HCT116 (cell line): ENCODE data around the gene BTNL8. TPM values are rescaled to one million over a fixed set of nuclear protein-coding genes. Genes with fewer than 3 reads are reported as not detected.

Source experiments
- ATAC-seq: fragments of 200-7000 bp; cut with Tn5 transposase; 2 replicates; pipeline ENCODE4 v1.9.1; 2020; ENCODE audit warnings: mild to moderate bottlenecking, moderate library complexity
- BruUV-seq: library from RNA; stranded (reverse); fragments of 400-500 nt; replicated peaks from 2 replicates; lab custom pipeline; 2021; lab: Mats Ljungman, UMichigan
- CTCF ChIA-PET: fragments of 300-600 bp; sonication (Branson Sonifier 250); formaldehyde crosslinking; loops from one replicate; lab custom pipeline; 2021; ENCODE audit warnings: antibody characterized with exemption; lab: Charles Lee
- POLR2A ChIA-PET: fragments of 300-600, 350-600 bp; sonication (Branson Sonifier 250); formaldehyde crosslinking; loops from one replicate; lab custom pipeline; 2021; ENCODE audit warnings: antibody characterized with exemption; lab: Charles Lee
- RAD21 ChIA-PET, 2 experiments: fragments of 300-600 bp; sonication (Branson Sonifier 250); formaldehyde crosslinking; loops; one replicate each; lab custom pipeline; 2023; ENCODE audit warnings: low total read pairs in 2 of 2; ENCODE audit not compliant: uncharacterized antibody in 2 of 2, unreplicated experiment in 2 of 2, low non-redundant PET in 1 of 2; lab: Charles Lee
- DNase-seq: peaks from one replicate; pipeline ENCODE4 v3.0.0-alpha.2; 2010; ENCODE audit warnings: low read depth, low spot score
- H2AFZ ChIP-seq: fragments of 200-600 bp; shearing (Covaris generic), sonication (generic); 2 replicates; pipeline ENCODE4 v1.6.1; 2017; ENCODE audit warnings: low read depth, mixed run types, mixed read lengths, antibody characterized with exemption, low read length; ENCODE audit not compliant: poor library complexity, severe bottlenecking
- H3K27ac ChIP-seq: 2 replicates; pipeline ENCODE4 v1.5.1; 2012; ENCODE audit warnings: low read depth, low read length
- H3K27me3 ChIP-seq: fragments of 200-600 bp; sonication (generic); 2 replicates; pipeline ENCODE4 v1.6.1; 2016; ENCODE audit warnings: mixed run types, low read length, mixed read lengths; ENCODE audit not compliant: insufficient read depth
- H3K36me3 ChIP-seq, 2 experiments: fragments of 200-500 bp in 1 of 2; fragments of 200-600 bp in 1 of 2; sonication (Bioruptor generic) in 1 of 2; sonication (generic) in 1 of 2; 2 replicates each; pipeline versions ENCODE4 v1.5.1 to v1.6.1; 2014 to 2016; ENCODE audit warnings: low read length in 2 of 2, inconsistent platforms in 1 of 2, mixed read lengths in 1 of 2, mixed run types in 1 of 2; ENCODE audit not compliant: insufficient read depth in 2 of 2, control insufficient read depth in 1 of 2
- H3K4me1 ChIP-seq, 2 experiments: fragments of 200-600 bp in 1 of 2; sonication (generic) in 1 of 2; 2 replicates each; pipeline versions ENCODE4 v1.5.1 to v1.6.1; 2012 to 2017; ENCODE audit warnings: low read length in 2 of 2, inconsistent platforms in 1 of 2, mild to moderate bottlenecking in 1 of 2, mixed read lengths in 1 of 2, mixed run types in 1 of 2, moderate library complexity in 1 of 2; ENCODE audit not compliant: insufficient read depth in 2 of 2, control insufficient read depth in 1 of 2
- H3K4me2 ChIP-seq: fragments of 200-600 bp; sonication (generic); 2 replicates; pipeline ENCODE4 v1.6.1; 2017; ENCODE audit warnings: mixed run types, low read length, mixed read lengths
- H3K4me3 ChIP-seq, 2 experiments: fragments of 200-600 bp in 1 of 2; sonication (generic) in 1 of 2; replicated peaks in 1 of 2; 2 replicates each; pipeline ENCODE4 v1.5.1; 2011 to 2016; ENCODE audit warnings: low read length in 2 of 2, control low read depth in 1 of 2, low read depth in 1 of 2, mild to moderate bottlenecking in 1 of 2, mixed read lengths in 1 of 2, mixed run types in 1 of 2
- H3K79me2 ChIP-seq: fragments of 200-600 bp; sonication (generic); 2 replicates; pipeline ENCODE4 v1.6.1; 2017; ENCODE audit warnings: mild to moderate bottlenecking, mixed run types, low read length, moderate library complexity, mixed read lengths; ENCODE audit not compliant: insufficient read depth
- H3K9ac ChIP-seq: fragments of 200-600 bp; sonication (generic); 2 replicates; pipeline ENCODE4 v1.6.1; 2016; ENCODE audit warnings: low read length, mixed read lengths
- H3K9me2 ChIP-seq: fragments of 200-600 bp; sonication (generic), shearing (Covaris generic); 2 replicates; pipeline ENCODE4 v1.6.1; 2017; ENCODE audit warnings: mixed run types, mild to moderate bottlenecking, moderate library complexity; ENCODE audit not compliant: insufficient read depth
- H3K9me3 ChIP-seq, 2 experiments: fragments of 200-500 bp in 1 of 2; fragments of 200-600 bp in 1 of 2; sonication (Bioruptor generic) in 1 of 2; sonication (generic) in 1 of 2; 2 replicates each; pipeline ENCODE4 v1.6.1; 2014 to 2017; ENCODE audit warnings: low read length in 2 of 2, mixed read lengths in 2 of 2, inconsistent platforms in 1 of 2, low read depth in 1 of 2, mild to moderate bottlenecking in 1 of 2, mixed run types in 1 of 2, moderate library complexity in 1 of 2; ENCODE audit not compliant: control insufficient read depth in 1 of 2, insufficient read depth in 1 of 2
- H4K20me1 ChIP-seq: fragments of 200-600 bp; sonication (generic), shearing (Covaris generic); 2 replicates; pipeline ENCODE4 v1.6.1; 2017; ENCODE audit warnings: mixed run types, mild to moderate bottlenecking, moderate library complexity; ENCODE audit not compliant: insufficient read depth
- ATF3 ChIP-seq: IDR thresholded peaks from 2 replicates; pipeline ENCODE4 v1.6.1; 2012
- CBX3 ChIP-seq: IDR thresholded peaks from 2 replicates; pipeline ENCODE4 v1.6.1; 2012; ENCODE audit warnings: low read depth
- CEBPB ChIP-seq: IDR thresholded peaks from 2 replicates; pipeline ENCODE4 v1.6.1; 2012; ENCODE audit warnings: low read depth
- ELF1 ChIP-seq: IDR thresholded peaks from 2 replicates; pipeline ENCODE4 v1.6.1; 2012; ENCODE audit warnings: low read depth, borderline replicate concordance
- EZH2 ChIP-seq: fragments of 200-600 bp; sonication (generic); IDR thresholded peaks from 2 replicates; pipeline ENCODE4 v1.6.1; 2017; ENCODE audit warnings: antibody characterized with exemption, mixed run types
- EZH2phosphoT487 ChIP-seq: fragments of 200-600 bp; IDR thresholded peaks from 2 replicates; pipeline ENCODE4 v1.6.1; 2018; ENCODE audit warnings: antibody characterized with exemption, borderline replicate concordance
- JUND ChIP-seq: IDR thresholded peaks from 2 replicates; pipeline ENCODE4 v1.6.1; 2012
- POLR2A ChIP-seq: IDR thresholded peaks from 2 replicates; pipeline ENCODE4 v1.7.0; 2011; ENCODE audit warnings: borderline replicate concordance; ENCODE audit not compliant: insufficient read depth, insufficient read length; ENCODE audit errors: extremely low read depth
- POLR2AphosphoS5 ChIP-seq: IDR thresholded peaks from 2 replicates; pipeline ENCODE4 v1.6.1; 2011; ENCODE audit warnings: mild to moderate bottlenecking, low read depth, low read length, moderate library complexity
- RAD21 ChIP-seq: IDR thresholded peaks from 2 replicates; pipeline ENCODE4 v1.6.1; 2012; ENCODE audit warnings: low read depth, mild to moderate bottlenecking
- REST ChIP-seq: IDR thresholded peaks from 2 replicates; pipeline ENCODE4 v1.6.1; 2012; ENCODE audit warnings: low read depth
- SIN3A ChIP-seq: IDR thresholded peaks from 2 replicates; pipeline ENCODE4 v1.6.1; 2012; ENCODE audit warnings: low read depth
- SP1 ChIP-seq: IDR thresholded peaks from 2 replicates; pipeline ENCODE4 v1.6.1; 2012; ENCODE audit warnings: low read depth
- SRF ChIP-seq: IDR thresholded peaks from 2 replicates; pipeline ENCODE4 v1.6.1; 2012; ENCODE audit warnings: low read depth
- TCF7L2 ChIP-seq: IDR thresholded peaks from 2 replicates; pipeline ENCODE4 v1.7.0; 2011; ENCODE audit warnings: borderline replicate concordance, inconsistent platforms; ENCODE audit not compliant: insufficient read depth, insufficient read length; ENCODE audit errors: extremely low read depth
- YY1 ChIP-seq: IDR thresholded peaks from 2 replicates; pipeline ENCODE4 v1.6.1; 2011; ENCODE audit warnings: low read length, low read depth, moderate library complexity, mild to moderate bottlenecking; ENCODE audit not compliant: insufficient replicate concordance; ENCODE audit errors: extremely low read depth
- ZFX ChIP-seq: fragments of 450-650 bp; IDR thresholded peaks from 2 replicates; pipeline ENCODE4 v1.6.1; 2017
- ZNF274 ChIP-seq: fragments of 200-500 bp; sonication (Bioruptor generic); IDR thresholded peaks from 2 replicates; pipeline ENCODE4 v1.6.1; 2014; ENCODE audit warnings: mild to moderate bottlenecking, low read depth, low read length, inconsistent platforms
- intact Hi-C: fragments of 100-400 bp; cut with micrococcal nuclease; formaldehyde crosslinking; loops from 2 replicates; pipeline ENCODE4 v1.10.0; 2022
- total RNA-seq: library from RNA; stranded (reverse); gene quantifications from one replicate; pipeline ENCODE4 v1.2.1, GENCODE V29; 2021; ENCODE audit not compliant: unreplicated experiment
- TF ChIP-seq, protein P1 (sequence below): IDR thresholded peaks from 2 replicates; pipeline ENCODE4 v1.6.1; 2012

The BTNL8 gene
- total RNA-seq, 1 experiment from 2014 or later: not detected

DNA sequence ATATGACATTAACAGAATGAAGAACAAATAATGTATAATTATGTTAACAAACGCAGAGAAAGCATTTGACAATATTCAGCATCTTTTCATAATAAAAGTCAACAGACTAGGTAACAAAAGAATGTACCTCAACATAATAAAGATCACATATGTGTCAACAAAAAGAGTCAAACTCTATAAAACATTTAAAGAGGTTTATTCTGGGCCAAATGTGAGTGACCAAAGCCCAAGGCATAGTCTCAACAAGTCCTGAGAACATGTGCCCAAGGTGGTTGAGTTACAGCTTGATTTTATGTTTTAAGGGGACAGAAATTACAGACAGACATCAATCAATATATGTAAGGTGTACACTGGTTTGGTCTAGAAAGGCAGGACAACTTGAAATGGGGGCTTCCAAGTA, 19.4 kb downstream of the BTNL8 start:
- ChIA-PET RAD21 (no interaction called here), CTCF (no interaction called here), POLR2A (no interaction called here)
- Histone ChIP-seq H3K27ac (no peak overlapping the region), H3K27me3 (no peaks in the 10 kb centered on the region), H3K9ac (no peak overlapping the region), H4K20me1 (no peaks in the 10 kb centered on the region), H3K9me2 (no peaks in the 10 kb centered on the region), H3K4me2 (no peak overlapping the region), H3K4me3 (no peak overlapping the region), H2AFZ (no peak overlapping the region), H3K36me3 (no peaks in the 10 kb centered on the region), H3K9me3 (no peaks in the 10 kb centered on the region; a peak in 2 of 4 replicates), H3K4me1 (peaks cover 0 to 4% of the 10 kb centered on the region in 2 experiments; a peak in 2 of 4 replicates), H3K79me2 (no peaks in the 10 kb centered on the region)
- intact Hi-C loops: no loop called here
- no TSS peak for BruUV-seq
- no peak for DNase-seq
- TF ChIP-seq TCF7L2: no peak
- TF ChIP-seq SP1: no peak
- TF ChIP-seq CEBPB: no peak
- TF ChIP-seq RAD21: no peak
- no peak for TF ChIP-seq SIN3A
- TF ChIP-seq ELF1: no peak
- TF ChIP-seq EZH2phosphoT487: no peak
- TF ChIP-seq SRF: no peak
- ATAC-seq: no peak

- DNase-seq: no peak
- H3K9ac ChIP-seq: no peak overlapping the region
- H3K9me2 ChIP-seq: no peaks in the 10 kb centered on the region
- no peaks in the 10 kb centered on the region for H3K79me2 ChIP-seq
- H3K4me3 ChIP-seq: no peak overlapping the region
- no peak overlapping the region for H2AFZ ChIP-seq
- H3K4me1 ChIP-seq: peaks cover 0 to 4% of the 10 kb centered on the region in 2 experiments; a peak in 2 of 4 replicates
- ChIA-PET CTCF (no interaction called here), RAD21 (no interaction called here), POLR2A (no interaction called here)
- no peak overlapping the region for H3K27ac ChIP-seq
- no TSS peak for BruUV-seq
- no peak overlapping the region for H3K4me2 ChIP-seq
- H3K27me3 ChIP-seq: no peaks in the 10 kb centered on the region
- intact Hi-C loops: no loop called here
- no peak for ATAC-seq
- H4K20me1 ChIP-seq: no peaks in the 10 kb centered on the region
- no peaks in the 10 kb centered on the region for H3K36me3 ChIP-seq
- H3K9me3 ChIP-seq: no peaks in the 10 kb centered on the region; a peak in 2 of 4 replicates
- no peak for TF ChIP-seq POLR2A
- TF ChIP-seq ATF3: no peak
- TF ChIP-seq CBX3: no peak
- TF ChIP-seq ZNF274: no peak
- no peak for TF ChIP-seq ZFX
- no peak for TF ChIP-seq SIN3A
- TF ChIP-seq, protein P1, sequence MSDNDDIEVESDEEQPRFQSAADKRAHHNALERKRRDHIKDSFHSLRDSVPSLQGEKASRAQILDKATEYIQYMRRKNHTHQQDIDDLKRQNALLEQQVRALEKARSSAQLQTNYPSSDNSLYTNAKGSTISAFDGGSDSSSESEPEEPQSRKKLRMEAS: no peak
- TF ChIP-seq REST: no peak
- TF ChIP-seq TCF7L2: no peak
- no peak for TF ChIP-seq ELF1
- TF ChIP-seq POLR2AphosphoS5: no peak
- TF ChIP-seq CEBPB: no peak
- TF ChIP-seq YY1: no peak
- TF ChIP-seq EZH2phosphoT487: no peak
- no peak for TF ChIP-seq JUND
- no peak for TF ChIP-seq SP1
- no peak for TF ChIP-seq EZH2
- TF ChIP-seq RAD21: no peak
Observed at GRCh38 chr5:180920710-180921109, 21.8 kb downstream of the BTNL8 start.
